DOHH2 (cell line): ENCODE results near the gene STOML3.

ENCODE experiments used
- H3F3A ChIP-seq: fragments of 200-600 bp; sonication (generic), shearing (Covaris generic); 2 replicates; pipeline ENCODE4 v1.6.0; 2016; ENCODE audit warnings: antibody characterized with exemption, mild to moderate bottlenecking; ENCODE audit not compliant: control insufficient read depth, insufficient read depth
- H3K27ac ChIP-seq: fragments of 200-600 bp; sonication (generic); 2 replicates; pipeline ENCODE4 v1.5.1; 2014; ENCODE audit warnings: low read depth, mild to moderate bottlenecking, low read length, moderate library complexity
- H3K27me3 ChIP-seq: fragments of 200-600 bp; sonication (generic); 2 replicates; pipeline ENCODE4 v1.6.1; 2014; ENCODE audit warnings: mild to moderate bottlenecking, low read length, mixed read lengths; ENCODE audit not compliant: control insufficient read depth
- H3K36me3 ChIP-seq: fragments of 200-600 bp; sonication (generic); 2 replicates; pipeline ENCODE4 v1.6.1; 2014; ENCODE audit warnings: mild to moderate bottlenecking, low read length, moderate library complexity, mixed read lengths; ENCODE audit not compliant: control insufficient read depth
- H3K4me1 ChIP-seq: fragments of 200-600 bp; sonication (generic); 2 replicates; pipeline ENCODE4 v1.6.1; 2014; ENCODE audit warnings: mild to moderate bottlenecking, low read length, mixed read lengths; ENCODE audit not compliant: control insufficient read depth
- H3K4me2 ChIP-seq: fragments of 200-600 bp; sonication (generic); 2 replicates; pipeline ENCODE4 v1.6.0; 2014; ENCODE audit warnings: mild to moderate bottlenecking, low read length, moderate library complexity
- H3K4me3 ChIP-seq: fragments of 200-600 bp; sonication (generic); 2 replicates; pipeline ENCODE4 v1.5.1; 2014; ENCODE audit warnings: mild to moderate bottlenecking, low read length, mixed read lengths
- H3K79me2 ChIP-seq: fragments of 200-600 bp; sonication (generic); 2 replicates; pipeline ENCODE4 v1.6.1; 2014; ENCODE audit warnings: mild to moderate bottlenecking, low read length, mixed read lengths; ENCODE audit not compliant: control insufficient read depth
- H3K9me2 ChIP-seq: fragments of 200-600 bp; sonication (generic); replicated peaks from 2 replicates; pipeline ENCODE4 v1.6.1; 2014; ENCODE audit warnings: mild to moderate bottlenecking, low read length, mixed read lengths; ENCODE audit not compliant: control insufficient read depth
- H3K9me3 ChIP-seq: fragments of 200-600 bp; sonication (generic); 2 replicates; pipeline ENCODE4 v1.6.1; 2014; ENCODE audit warnings: antibody characterized with exemption, low read length, mixed read lengths; ENCODE audit not compliant: control insufficient read depth, insufficient read depth
- H4K20me1 ChIP-seq: fragments of 200-600 bp; sonication (generic); 2 replicates; pipeline ENCODE4 v1.6.0; 2014; ENCODE audit warnings: low read depth, mild to moderate bottlenecking, antibody characterized with exemption, low read length, moderate library complexity; ENCODE audit not compliant: control insufficient read depth, insufficient read depth
- EZH2phosphoT487 ChIP-seq: fragments of 200-600 bp; sonication (generic); IDR thresholded peaks from 2 replicates; pipeline ENCODE4 v1.6.1; 2017; ENCODE audit warnings: borderline replicate concordance, mild to moderate bottlenecking, antibody characterized with exemption, low read length, moderate library complexity, mixed read lengths
- TF ChIP-seq, protein P1 (sequence below): fragments of 200-600 bp; sonication (generic); IDR thresholded peaks from one replicate; pipeline ENCODE4 v1.5.1; 2014; ENCODE audit warnings: antibody characterized with exemption, mild to moderate bottlenecking, low read depth, low read length; ENCODE audit not compliant: poor library complexity, severe bottlenecking

The STOML3 gene

DNA sequence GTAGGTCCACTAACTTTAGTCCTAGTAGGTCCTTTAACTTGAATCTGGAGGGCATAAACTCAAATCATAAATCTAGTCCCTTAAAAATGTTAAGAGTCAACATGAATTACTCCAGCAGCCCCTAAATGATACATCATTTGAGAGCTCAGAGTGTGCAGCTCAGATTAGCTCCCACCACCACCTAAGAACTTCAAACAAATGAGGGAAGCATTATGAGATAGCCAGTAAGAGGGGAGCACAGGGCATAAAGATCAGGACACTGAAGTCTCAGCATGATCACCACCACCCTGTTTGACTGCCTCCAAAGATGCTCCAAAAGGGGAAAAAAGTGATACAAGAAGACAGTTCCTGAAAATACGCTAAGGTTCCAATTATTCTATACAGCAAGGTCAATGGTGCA is 41.5 kb upstream of the STOML3 start:
- Histone ChIP-seq H3K9me3 (no peaks in the 10 kb centered on the region), H3K27me3 (no peaks in the 10 kb centered on the region), H3K9me2 (no peaks in the 10 kb centered on the region), H3K4me2 (no peak overlapping the region), H3K27ac (no peak overlapping the region), H3K79me2 (peaks cover 63% of the 10 kb centered on the region), H3K4me1 (peaks cover 18% of the 10 kb centered on the region), H4K20me1 (no peaks in the 10 kb centered on the region), H3F3A (no peaks in the 10 kb centered on the region), H3K36me3 (peaks cover 56% of the 10 kb centered on the region), H3K4me3 (no peak overlapping the region)
- TF ChIP-seq EZH2phosphoT487: no peak
- TF ChIP-seq, protein P1, sequence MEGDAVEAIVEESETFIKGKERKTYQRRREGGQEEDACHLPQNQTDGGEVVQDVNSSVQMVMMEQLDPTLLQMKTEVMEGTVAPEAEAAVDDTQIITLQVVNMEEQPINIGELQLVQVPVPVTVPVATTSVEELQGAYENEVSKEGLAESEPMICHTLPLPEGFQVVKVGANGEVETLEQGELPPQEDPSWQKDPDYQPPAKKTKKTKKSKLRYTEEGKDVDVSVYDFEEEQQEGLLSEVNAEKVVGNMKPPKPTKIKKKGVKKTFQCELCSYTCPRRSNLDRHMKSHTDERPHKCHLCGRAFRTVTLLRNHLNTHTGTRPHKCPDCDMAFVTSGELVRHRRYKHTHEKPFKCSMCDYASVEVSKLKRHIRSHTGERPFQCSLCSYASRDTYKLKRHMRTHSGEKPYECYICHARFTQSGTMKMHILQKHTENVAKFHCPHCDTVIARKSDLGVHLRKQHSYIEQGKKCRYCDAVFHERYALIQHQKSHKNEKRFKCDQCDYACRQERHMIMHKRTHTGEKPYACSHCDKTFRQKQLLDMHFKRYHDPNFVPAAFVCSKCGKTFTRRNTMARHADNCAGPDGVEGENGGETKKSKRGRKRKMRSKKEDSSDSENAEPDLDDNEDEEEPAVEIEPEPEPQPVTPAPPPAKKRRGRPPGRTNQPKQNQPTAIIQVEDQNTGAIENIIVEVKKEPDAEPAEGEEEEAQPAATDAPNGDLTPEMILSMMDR: no peak

DNA sequence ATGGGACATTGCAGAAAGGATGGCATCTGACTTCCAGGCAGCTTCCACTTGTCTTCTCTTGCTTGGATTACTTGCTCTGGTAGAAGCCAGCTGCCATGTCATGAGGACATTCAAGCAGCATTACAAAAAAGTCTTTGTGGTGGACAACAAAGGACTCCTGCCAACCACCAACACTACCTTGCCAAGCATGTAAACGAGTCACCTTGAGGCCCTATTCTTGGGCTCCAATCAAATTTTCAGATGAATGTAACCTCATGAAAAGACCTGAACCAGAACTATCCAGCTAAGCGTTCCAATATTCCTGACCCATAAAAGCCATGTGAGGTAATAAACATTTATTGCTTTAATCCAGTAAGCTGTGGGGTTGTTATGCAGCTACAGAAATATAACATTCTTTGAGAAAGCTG is 34.8 kb upstream of the STOML3 start:
- Histone ChIP-seq H3K4me2 (no peak overlapping the region), H3K9me2 (no peaks in the 10 kb centered on the region), H3K79me2 (peaks cover 3% of the 10 kb centered on the region; the same call in 1 of the 2 replicates), H3K9me3 (no peaks in the 10 kb centered on the region), H3F3A (no peaks in the 10 kb centered on the region), H3K36me3 (peaks cover 89% of the 10 kb centered on the region), H3K27me3 (no peaks in the 10 kb centered on the region), H4K20me1 (no peaks in the 10 kb centered on the region), H3K4me3 (no peak overlapping the region), H3K4me1 (no peaks in the 10 kb centered on the region), H3K27ac (no peak overlapping the region)
- TF ChIP-seq EZH2phosphoT487: no peak
- TF ChIP-seq, protein P1: no peak

DNA sequence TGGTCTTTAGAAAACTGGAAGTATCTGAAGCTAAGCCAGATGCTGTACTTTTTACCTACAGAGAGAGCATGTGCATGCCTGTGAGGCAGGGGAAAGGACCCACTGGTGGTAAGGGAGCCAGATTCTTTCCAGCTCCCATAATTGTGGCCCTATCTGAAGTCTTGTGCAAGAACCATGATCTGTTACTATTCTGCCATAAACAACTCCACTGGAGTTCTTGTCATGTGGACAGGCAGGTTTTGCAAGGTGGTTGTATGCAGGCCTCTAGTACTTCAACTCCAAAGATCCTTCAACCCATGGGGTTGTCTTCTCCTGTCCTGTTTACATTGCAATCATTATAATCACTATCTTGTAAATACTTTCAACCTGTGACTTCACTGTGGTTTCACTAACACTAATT is 33.1 kb upstream of the STOML3 start:
- no peak for TF ChIP-seq EZH2phosphoT487
- TF ChIP-seq, protein P1: no peak
- H3K27ac ChIP-seq: no peak overlapping the region
- H3K4me3 ChIP-seq: no peak overlapping the region
- H3K79me2 ChIP-seq: no peaks in the 10 kb centered on the region
- H3F3A ChIP-seq: no peaks in the 10 kb centered on the region
- H3K9me2 ChIP-seq: no peaks in the 10 kb centered on the region
- peaks cover 77% of the 10 kb centered on the region for H3K36me3 ChIP-seq
- no peak overlapping the region for H3K4me2 ChIP-seq
- no peaks in the 10 kb centered on the region for H3K27me3 ChIP-seq
- H4K20me1 ChIP-seq: no peaks in the 10 kb centered on the region
- H3K4me1 ChIP-seq: no peaks in the 10 kb centered on the region
- no peaks in the 10 kb centered on the region for H3K9me3 ChIP-seq

DNA sequence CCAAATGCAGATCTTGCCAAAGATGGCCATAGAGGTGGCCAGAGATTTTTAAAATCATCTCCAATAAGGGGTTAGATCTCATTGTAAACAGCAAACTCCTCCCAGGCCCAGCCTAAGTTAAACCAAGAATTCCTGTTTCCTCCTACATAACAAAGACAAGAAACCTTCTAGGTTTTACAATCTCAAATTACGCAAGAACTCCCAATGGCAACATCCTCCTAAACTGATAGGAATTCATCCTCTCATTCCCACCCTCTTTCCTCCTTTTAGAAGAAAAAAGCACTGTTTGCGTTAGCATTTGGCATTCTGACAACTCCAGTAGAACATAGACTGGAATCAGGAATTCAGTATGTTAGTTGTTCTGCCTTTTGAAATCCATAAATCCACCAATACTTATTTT is 32.7 kb upstream of the STOML3 start:
- TF ChIP-seq, protein P1: no peak
- no peak for TF ChIP-seq EZH2phosphoT487
- Histone ChIP-seq H3K4me3 (no peak overlapping the region), H3K9me2 (no peaks in the 10 kb centered on the region), H3K4me2 (no peak overlapping the region), H3F3A (no peaks in the 10 kb centered on the region), H3K9me3 (no peaks in the 10 kb centered on the region), H3K27me3 (no peaks in the 10 kb centered on the region), H3K4me1 (no peaks in the 10 kb centered on the region), H3K79me2 (no peaks in the 10 kb centered on the region), H4K20me1 (no peaks in the 10 kb centered on the region), H3K36me3 (peaks cover 74% of the 10 kb centered on the region), H3K27ac (no peak overlapping the region)
